Endothelial cell (in vitro differentiated cells): ENCODE results near the gene ADRA2B. TPM values are rescaled to one million over a fixed set of nuclear protein-coding genes. Genes with fewer than 3 reads are reported as not detected.

Source experiments
- DNase-seq: peaks from one replicate; pipeline ENCODE4 v3.0.0; 2021; ENCODE audit warnings: low spot score
- H3K27ac Mint-ChIP-seq: one replicate; pipeline ENCODE4 v1.8.0; 2021; ENCODE audit warnings: mixed read lengths, inconsistent platforms; ENCODE audit not compliant: unreplicated experiment
- H3K27me3 Mint-ChIP-seq: one replicate; pipeline ENCODE4 v1.8.0; 2021; ENCODE audit warnings: mild to moderate bottlenecking, moderate library complexity, mixed read lengths, inconsistent platforms; ENCODE audit not compliant: unreplicated experiment
- H3K36me3 Mint-ChIP-seq: one replicate; pipeline ENCODE4 v1.8.0; 2021; ENCODE audit warnings: mild to moderate bottlenecking, low read depth, mixed read lengths, inconsistent platforms; ENCODE audit not compliant: unreplicated experiment
- H3K4me1 Mint-ChIP-seq: one replicate; pipeline ENCODE4 v1.8.0; 2021; ENCODE audit warnings: mild to moderate bottlenecking, mixed read lengths, inconsistent platforms; ENCODE audit not compliant: unreplicated experiment
- H3K4me3 Mint-ChIP-seq: one replicate; pipeline ENCODE4 v1.8.0; 2021; ENCODE audit warnings: mild to moderate bottlenecking, mixed read lengths, inconsistent platforms; ENCODE audit not compliant: unreplicated experiment
- H3K9me3 Mint-ChIP-seq: one replicate; pipeline ENCODE4 v1.8.0; 2021; ENCODE audit warnings: mixed read lengths, inconsistent platforms; ENCODE audit not compliant: unreplicated experiment
- CTCF ChIP-seq: fragments of 200-600 bp; sonication (generic); IDR thresholded peaks from one replicate; pipeline ENCODE4 v1.5.0; 2021; ENCODE audit warnings: antibody characterized with exemption; ENCODE audit not compliant: unreplicated experiment
- total RNA-seq: library from RNA; stranded (reverse); fragmentation: NEBNext Ultra II Directional; extraction: Animal tissue kit (Norgen Biotek cat#: 25700); gene quantifications from one replicate; pipeline ENCODE4 v1.2.1, GENCODE V29; 2021; ENCODE audit not compliant: unreplicated experiment

Gene ADRA2B
- total RNA-seq, 1 donor from 2014 or later = 0.46 TPM

- H3K27ac Mint-ChIP-seq = no peak overlapping the region
- H3K4me1 Mint-ChIP-seq = peaks cover 10% of the 10 kb centered on the region
- DNase-seq = no peak
- no peaks in the 10 kb centered on the region for H3K9me3 Mint-ChIP-seq
- peaks cover 3% of the 10 kb centered on the region for H3K27me3 Mint-ChIP-seq
- TF ChIP-seq CTCF = no peak
- H3K4me3 Mint-ChIP-seq = no peak overlapping the region
- H3K36me3 Mint-ChIP-seq = peaks cover 5% of the 10 kb centered on the region
Measured at GRCh38 chr2:96108541-96109360, 7.6 kb downstream of the ADRA2B start.

- H3K9me3 Mint-ChIP-seq = no peaks in the 10 kb centered on the region
- H3K27ac Mint-ChIP-seq = no peak overlapping the region
- no peak for DNase-seq
- peaks cover 10% of the 10 kb centered on the region for H3K4me1 Mint-ChIP-seq
- H3K36me3 Mint-ChIP-seq = peaks cover 5% of the 10 kb centered on the region
- no peak for TF ChIP-seq CTCF
- peaks cover 3% of the 10 kb centered on the region for H3K27me3 Mint-ChIP-seq
- H3K4me3 Mint-ChIP-seq = no peak overlapping the region
Measured at GRCh38 chr2:96108151-96108540, 8.2 kb downstream of the ADRA2B start.

GRCh38 chr2:96107708-96108065 lies 8.7 kb downstream of the ADRA2B start:
- H3K27ac Mint-ChIP-seq = no peak overlapping the region
- no peak for DNase-seq
- H3K9me3 Mint-ChIP-seq = no peaks in the 10 kb centered on the region
- peaks cover 10% of the 10 kb centered on the region for H3K4me1 Mint-ChIP-seq
- H3K27me3 Mint-ChIP-seq = peaks cover 3% of the 10 kb centered on the region
- H3K4me3 Mint-ChIP-seq = no peak overlapping the region
- H3K36me3 Mint-ChIP-seq = peaks cover 5% of the 10 kb centered on the region
- no peak for TF ChIP-seq CTCF

GRCh38 chr2:96106991-96107707 lies 9.2 kb downstream of the ADRA2B start:
- Mint-ChIP-seq H3K4me1 (peaks cover 10% of the 10 kb centered on the region), H3K9me3 (no peaks in the 10 kb centered on the region), H3K4me3 (no peak overlapping the region), H3K27me3 (peaks cover 5% of the 10 kb centered on the region), H3K27ac (no peak overlapping the region), H3K36me3 (peaks cover 5% of the 10 kb centered on the region)
- no peak for DNase-seq
- TF ChIP-seq CTCF = no peak
